ENCODE data around the gene HLX.

HLX gene

GRCh38 chr1:220893701-220894024, 14.4 kb downstream of the HLX start:
- no peak for TF ChIP-seq CTCF (IDR thresholded peaks at IDR 0.05; ENCODE audit: low read depth, low read length)
- no peak for DNase-seq (ENCODE audit: extremely low read depth, low read depth)

- TF ChIP-seq CTCF (IDR thresholded peaks at IDR 0.05; ENCODE audit: low read depth, low read length) = no peak
- DNase-seq (ENCODE audit: extremely low read depth, low read depth) = no peak
Observed at GRCh38 chr1:220894025-220894923, 15.0 kb downstream of the HLX start.

- no peak for TF ChIP-seq CTCF (IDR thresholded peaks at IDR 0.05; ENCODE audit: low read depth, low read length)
Observed at GRCh38 chr1:220894924-220895256, 15.6 kb downstream of the HLX start.

GRCh38 chr1:220895412-220895946, 16.2 kb downstream of the HLX start:
- DNase-seq (ENCODE audit: extremely low read depth, low read depth) = no peak
- TF ChIP-seq CTCF (IDR thresholded peaks at IDR 0.05; ENCODE audit: low read depth, low read length) = no peak

More at GRCh38 chr1:220894924-220895256, 15.6 kb downstream of the HLX start:
- DNase-seq (ENCODE audit: extremely low read depth, low read depth) = no peak

- no peak for DNase-seq (ENCODE audit: extremely low read depth, low read depth)
- TF ChIP-seq CTCF (IDR thresholded peaks at IDR 0.05; ENCODE audit: low read depth, low read length) = no peak
Observed at GRCh38 chr1:220896092-220896491, 16.8 kb downstream of the HLX start.

- no peak for TF ChIP-seq CTCF (IDR thresholded peaks at IDR 0.05; ENCODE audit: low read depth, low read length)
Observed at GRCh38 chr1:220900842-220901241, 21.6 kb downstream of the HLX start.

GRCh38 chr1:220901881-220902280, 22.6 kb downstream of the HLX start:
- no peak for TF ChIP-seq CTCF (IDR thresholded peaks at IDR 0.05; ENCODE audit: low read depth, low read length)
- DNase-seq (ENCODE audit: extremely low read depth, low read depth) = no peak

More at GRCh38 chr1:220900842-220901241, 21.6 kb downstream of the HLX start:
- DNase-seq (ENCODE audit: extremely low read depth, low read depth) = no peak
